Medulla oblongata (tissue), 1 donor: Measurements from ENCODE around the gene SLC1A7.

Experiments used
- DNase-seq: peaks from one replicate; pipeline ENCODE4 v3.0.0-alpha.2; 2015; ENCODE audit errors: extremely low spot score

SLC1A7 gene

GRCh38 chr1:53116307-53116810 is 26.1 kb downstream of the SLC1A7 start:
- no peak for DNase-seq

GRCh38 chr1:53115403-53116306 is 26.8 kb downstream of the SLC1A7 start:
- no peak for DNase-seq

GRCh38 chr1:53114581-53115400 is 27.6 kb downstream of the SLC1A7 start:
- no peak for DNase-seq

GRCh38 chr1:53114090-53114489 is 28.3 kb downstream of the SLC1A7 start:
- DNase-seq = no peak

- no peak for DNase-seq
Measured at GRCh38 chr1:53112861-53113260, 29.6 kb downstream of the SLC1A7 start.

- DNase-seq = no peak
Measured at GRCh38 chr1:53112271-53112774, 30.1 kb downstream of the SLC1A7 start.

- no peak for DNase-seq
Measured at GRCh38 chr1:53111693-53112092, 30.7 kb downstream of the SLC1A7 start.

GRCh38 chr1:53111073-53111556 is 31.3 kb downstream of the SLC1A7 start:
- no peak for DNase-seq

GRCh38 chr1:53110370-53111072 is 31.9 kb downstream of the SLC1A7 start:
- DNase-seq = peak; percentile 3

GRCh38 chr1:53108646-53109580 is 33.5 kb downstream of the SLC1A7 start:
- no peak for DNase-seq

GRCh38 chr1:53107570-53108322 is 34.7 kb downstream of the SLC1A7 start:
- no peak for DNase-seq

- DNase-seq = no peak
Measured at GRCh38 chr1:53107090-53107489, 35.3 kb downstream of the SLC1A7 start.

GRCh38 chr1:53104289-53104913 is 38.0 kb downstream of the SLC1A7 start:
- DNase-seq = no peak

GRCh38 chr1:53094533-53094919 is 47.9 kb downstream of the SLC1A7 start:
- no peak for DNase-seq

- no peak for DNase-seq
Measured at GRCh38 chr1:53093778-53094532, 48.5 kb downstream of the SLC1A7 start.

- no peak for DNase-seq
Measured at GRCh38 chr1:53093451-53093754, 49.0 kb downstream of the SLC1A7 start.

GRCh38 chr1:53092659-53093450 is 49.6 kb downstream of the SLC1A7 start:
- no peak for DNase-seq
